WERI-Rb-1 (cell line): ENCODE results near the gene ADAM10.
A peak's percentile ranks its signal among the peaks of the same experiment; 100 is the strongest.

Experiments
- DNase-seq: peaks from one replicate; pipeline ENCODE4 v3.0.0-alpha.2; 2020
- H3K27ac ChIP-seq: fragments of 250-450 bp; sonication (Bioruptor Pico); 2 replicates; pipeline ENCODE4 v1.5.1; 2020; ENCODE audit warnings: mild to moderate bottlenecking, moderate library complexity
- H3K27me3 ChIP-seq: fragments of 250-450 bp; sonication (Bioruptor Pico); 2 replicates; pipeline ENCODE4 v1.5.1; 2021; ENCODE audit warnings: mild to moderate bottlenecking, low read depth, moderate library complexity; ENCODE audit not compliant: insufficient read depth, severe bottlenecking
- H3K36me3 ChIP-seq: fragments of 250-450 bp; sonication (Bioruptor Pico); 2 replicates; pipeline ENCODE4 v1.5.1; 2020; ENCODE audit warnings: mild to moderate bottlenecking, moderate library complexity
- H3K4me3 ChIP-seq: 2 replicates; pipeline ENCODE4 v1.5.1; 2011; ENCODE audit warnings: low read depth, mild to moderate bottlenecking, control low read depth, low read length
- H3K9me3 ChIP-seq: fragments of 250-450 bp; sonication (Bioruptor Pico); 2 replicates; pipeline ENCODE4 v1.5.1; 2021; ENCODE audit warnings: mild to moderate bottlenecking, moderate library complexity; ENCODE audit not compliant: severe bottlenecking
- TF ChIP-seq, protein P1 (sequence below): IDR thresholded peaks from 2 replicates; pipeline ENCODE4 v1.5.1; 2011; ENCODE audit warnings: low read depth, mild to moderate bottlenecking, control low read depth, inconsistent platforms, low read length

ADAM10 gene

GRCh38 chr15:58566029-58566428, 183.5 kb downstream of the ADAM10 start:
- DNase-seq: no peak
- no peaks in the 10 kb centered on the region for H3K36me3 ChIP-seq
- H3K27ac ChIP-seq: peak overlapping the region; percentile 83
- H3K27me3 ChIP-seq: no peaks in the 10 kb centered on the region
- no peak overlapping the region for H3K4me3 ChIP-seq
- TF ChIP-seq, protein P1, sequence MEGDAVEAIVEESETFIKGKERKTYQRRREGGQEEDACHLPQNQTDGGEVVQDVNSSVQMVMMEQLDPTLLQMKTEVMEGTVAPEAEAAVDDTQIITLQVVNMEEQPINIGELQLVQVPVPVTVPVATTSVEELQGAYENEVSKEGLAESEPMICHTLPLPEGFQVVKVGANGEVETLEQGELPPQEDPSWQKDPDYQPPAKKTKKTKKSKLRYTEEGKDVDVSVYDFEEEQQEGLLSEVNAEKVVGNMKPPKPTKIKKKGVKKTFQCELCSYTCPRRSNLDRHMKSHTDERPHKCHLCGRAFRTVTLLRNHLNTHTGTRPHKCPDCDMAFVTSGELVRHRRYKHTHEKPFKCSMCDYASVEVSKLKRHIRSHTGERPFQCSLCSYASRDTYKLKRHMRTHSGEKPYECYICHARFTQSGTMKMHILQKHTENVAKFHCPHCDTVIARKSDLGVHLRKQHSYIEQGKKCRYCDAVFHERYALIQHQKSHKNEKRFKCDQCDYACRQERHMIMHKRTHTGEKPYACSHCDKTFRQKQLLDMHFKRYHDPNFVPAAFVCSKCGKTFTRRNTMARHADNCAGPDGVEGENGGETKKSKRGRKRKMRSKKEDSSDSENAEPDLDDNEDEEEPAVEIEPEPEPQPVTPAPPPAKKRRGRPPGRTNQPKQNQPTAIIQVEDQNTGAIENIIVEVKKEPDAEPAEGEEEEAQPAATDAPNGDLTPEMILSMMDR: no peak
- H3K9me3 ChIP-seq: peaks cover 3% of the 10 kb centered on the region

DNA sequence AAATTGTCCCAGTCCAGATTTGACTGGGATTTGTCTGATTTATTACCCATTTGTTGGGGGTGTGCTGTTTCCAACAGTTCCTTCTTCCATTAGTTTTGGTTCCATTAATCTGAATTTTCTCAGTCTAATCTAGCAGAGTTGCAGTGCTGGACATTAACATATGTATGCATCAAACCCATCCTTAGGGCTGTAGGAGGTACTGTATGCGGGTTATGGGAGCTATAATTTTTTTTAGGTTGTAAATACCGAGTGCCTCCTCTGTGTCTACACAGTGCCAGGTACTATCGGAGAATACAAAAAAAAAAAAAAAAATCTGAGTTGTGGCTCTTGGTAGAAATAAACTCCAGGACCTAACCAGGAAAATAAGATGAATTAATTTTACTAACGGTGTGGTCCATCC, 183.9 kb downstream of the ADAM10 start:
- DNase-seq: no peak
- no peaks in the 10 kb centered on the region for H3K27me3 ChIP-seq
- H3K9me3 ChIP-seq: peaks cover 3% of the 10 kb centered on the region
- peak overlapping the region; percentile 83 for H3K27ac ChIP-seq
- TF ChIP-seq, protein P1: no peak
- H3K36me3 ChIP-seq: no peaks in the 10 kb centered on the region
- peak overlapping the region; percentile 7; the same call in 1 of the 2 replicates for H3K4me3 ChIP-seq

GRCh38 chr15:58564981-58565380, 184.5 kb downstream of the ADAM10 start:
- TF ChIP-seq, protein P1: 0 out of 2 replicates have a peak, but pooled peaks have one; percentile 2
- H3K9me3 ChIP-seq: peaks cover 3% of the 10 kb centered on the region
- DNase-seq: peak; percentile 88

GRCh38 chr15:58562135-58562534, 187.4 kb downstream of the ADAM10 start:
- Histone ChIP-seq H3K4me3 (no peak overlapping the region), H3K27ac (no peak overlapping the region; the same call in 1 of the 2 replicates), H3K36me3 (no peaks in the 10 kb centered on the region), H3K9me3 (peaks cover 8% of the 10 kb centered on the region), H3K27me3 (no peaks in the 10 kb centered on the region)
- no peak for DNase-seq
- TF ChIP-seq, protein P1: no peak

More at GRCh38 chr15:58564981-58565380, 184.5 kb downstream of the ADAM10 start:
- Histone ChIP-seq H3K36me3 (no peaks in the 10 kb centered on the region), H3K27ac (peak overlapping the region; percentile 83), H3K27me3 (no peaks in the 10 kb centered on the region), H3K4me3 (peak overlapping the region; percentile 13)

GRCh38 chr15:58561321-58561720, 188.2 kb downstream of the ADAM10 start:
- H3K27ac ChIP-seq: no peak overlapping the region
- TF ChIP-seq, protein P1: no peak
- H3K9me3 ChIP-seq: peaks cover 8% of the 10 kb centered on the region
- no peak for DNase-seq
- H3K4me3 ChIP-seq: no peak overlapping the region
- H3K27me3 ChIP-seq: no peaks in the 10 kb centered on the region
- H3K36me3 ChIP-seq: no peaks in the 10 kb centered on the region

- H3K27me3 ChIP-seq: no peaks in the 10 kb centered on the region
- no peaks in the 10 kb centered on the region for H3K36me3 ChIP-seq
- DNase-seq: no peak
- peaks cover 8% of the 10 kb centered on the region for H3K9me3 ChIP-seq
- TF ChIP-seq, protein P1: no peak
- H3K27ac ChIP-seq: no peak overlapping the region
- no peak overlapping the region for H3K4me3 ChIP-seq
Measured at GRCh38 chr15:58559904-58560588, 189.5 kb downstream of the ADAM10 start.
